Prostate gland (tissue), 2 donors: ENCODE results near the gene ZSWIM5. TPM values are rescaled to one million over a fixed set of nuclear protein-coding genes. Genes with fewer than 3 reads are reported as not detected.

ENCODE experiments used
- DNase-seq: peaks from one replicate; pipeline ENCODE4 v3.0.0-alpha.2; 2019; ENCODE audit warnings: low spot score
- H3K27ac ChIP-seq, 2 donors: fragments of 200-600 bp; sonication (generic); 2 replicates each; pipeline ENCODE4 v1.5.1; 2017 to 2019
- H3K27me3 ChIP-seq: fragments of 200-600 bp; sonication (generic); replicated peaks from 2 replicates; pipeline ENCODE4 v1.5.1; 2019; ENCODE audit not compliant: insufficient read depth
- H3K36me3 ChIP-seq, 2 donors: fragments of 200-600 bp; sonication (generic); 1 replicate in 1 of 2; 2 replicates in 1 of 2; pipeline versions ENCODE4 v1.5.1 to v1.8.1; 2017 to 2019
- H3K4me1 ChIP-seq: fragments of 200-600 bp; sonication (generic); replicated peaks from 2 replicates; pipeline ENCODE4 v1.5.1; 2019
- H3K4me3 ChIP-seq, 2 donors: fragments of 200-600 bp; sonication (generic); 2 replicates each; pipeline ENCODE4 v1.5.1; 2017 to 2019
- H3K9me3 ChIP-seq: fragments of 200-600 bp; sonication (generic); 2 replicates; pipeline ENCODE4 v1.5.1; 2017
- CTCF ChIP-seq, 4 experiments: fragments of 200-600 bp in 2 of 4; fragments of 450-650 bp in 2 of 4; sonication (generic) in 2 of 4; IDR thresholded peaks; 1 replicate in 3 of 4; 2 replicates in 1 of 4; pipeline ENCODE4 v1.5.1; 2016 to 2019; ENCODE audit warnings: antibody characterized with exemption in 4 of 4, mild to moderate bottlenecking in 2 of 4, moderate library complexity in 2 of 4
- POLR2A ChIP-seq: fragments of 450-650 bp; IDR thresholded peaks from one replicate; pipeline ENCODE4 v1.6.1; 2016; ENCODE audit warnings: antibody characterized with exemption, mild to moderate bottlenecking
- POLR2AphosphoS5 ChIP-seq: sonication (generic); formaldehyde crosslinking; IDR thresholded peaks from one replicate; pipeline ENCODE4 v1.6.1; 2017; ENCODE audit warnings: antibody characterized with exemption
- WGBS: methylation state at CpG from one replicate; pipeline ENCODE4 v1.1.5; 2018; 5-methylcytosine and 5-hydroxymethylcytosine counted together
- intact Hi-C: fragments of 100-400 bp; cut with DNase I; formaldehyde crosslinking; loops from one replicate; pipeline ENCODE4 v1.14.2; 2022
- total RNA-seq, 2 donors: library from RNA; depleted of rRNA; stranded (reverse); fragments of >200 nt; gene quantifications; one replicate each; pipeline ENCODE4 v1.1.0, GENCODE V29; 2016

The ZSWIM5 gene
- total RNA-seq, 2 donors from 2014 or later: 7.2 to 18.6 TPM

GRCh38 chr1:45026446-45026845, 180.0 kb downstream of the ZSWIM5 start:
- WGBS: 91% methylated on average over 1 of the region's 1 CpG
- DNase-seq: no peak

GRCh38 chr1:45023663-45024062, 182.7 kb downstream of the ZSWIM5 start:
- TF ChIP-seq POLR2A: no peak
- no peak for TF ChIP-seq POLR2AphosphoS5
- Histone ChIP-seq H3K27ac (no peak overlapping the region), H3K27me3 (no peaks in the 10 kb centered on the region), H3K4me1 (no peaks in the 10 kb centered on the region), H3K4me3 (no peak overlapping the region), H3K36me3 (no peaks in the 10 kb centered on the region), H3K9me3 (no peaks in the 10 kb centered on the region)
- 98% methylated on average over 1 of the region's 1 CpG for WGBS
- no peak for DNase-seq
- intact Hi-C loops: no loop called here

More at GRCh38 chr1:45026446-45026845, 180.0 kb downstream of the ZSWIM5 start:
- TF ChIP-seq CTCF (IDR thresholded peaks at IDR 0.05) (no peak), POLR2AphosphoS5 (no peak), POLR2A (no peak)
- intact Hi-C loops: no loop called here
- H3K36me3 ChIP-seq: no peaks in the 10 kb centered on the region
- no peak overlapping the region for H3K4me3 ChIP-seq
- H3K9me3 ChIP-seq: no peaks in the 10 kb centered on the region
- no peaks in the 10 kb centered on the region for H3K27me3 ChIP-seq
- H3K4me1 ChIP-seq: no peaks in the 10 kb centered on the region
- H3K27ac ChIP-seq: no peak overlapping the region

- no peak overlapping the region for H3K27ac ChIP-seq
- H3K9me3 ChIP-seq: no peaks in the 10 kb centered on the region
- WGBS: 53% methylated on average over 16 of the region's 16 CpGs
- intact Hi-C loops: no loop called here
- H3K27me3 ChIP-seq: no peaks in the 10 kb centered on the region
- DNase-seq: peak; percentile 67
- H3K36me3 ChIP-seq: peaks cover 0 to 4% of the 10 kb centered on the region in 2 donors
- H3K4me1 ChIP-seq: no peaks in the 10 kb centered on the region
- TF ChIP-seq CTCF (IDR thresholded peaks at IDR 0.05) (peak; percentile 60 to 90 (median 74)), POLR2A (no peak), POLR2AphosphoS5 (peak; percentile 34)
- no peak overlapping the region for H3K4me3 ChIP-seq
These were observed 187.7 kb downstream of the ZSWIM5 start for GRCh38 chr1:45018599-45019230.

- 66% methylated on average over 6 of the region's 6 CpGs for WGBS
- Histone ChIP-seq H3K4me1 (no peaks in the 10 kb centered on the region), H3K27ac (no peak overlapping the region), H3K4me3 (no peak overlapping the region), H3K9me3 (no peaks in the 10 kb centered on the region), H3K36me3 (peaks cover 0 to 4% of the 10 kb centered on the region in 2 donors), H3K27me3 (no peaks in the 10 kb centered on the region)
- no peak for DNase-seq
- TF ChIP-seq POLR2AphosphoS5 (no peak), POLR2A (no peak), CTCF (IDR thresholded peaks at IDR 0.05) (no peak)
- intact Hi-C loops: no loop called here
These were observed 189.6 kb downstream of the ZSWIM5 start for GRCh38 chr1:45016767-45017166.

- intact Hi-C loops: no loop called here
- Histone ChIP-seq H3K4me1 (peaks cover 4% of the 10 kb centered on the region), H3K36me3 (peaks cover 0 to 4% of the 10 kb centered on the region in 2 donors), H3K27me3 (no peaks in the 10 kb centered on the region), H3K27ac (no peak overlapping the region), H3K4me3 (no peak overlapping the region), H3K9me3 (no peaks in the 10 kb centered on the region)
- 79% methylated on average over 2 of the region's 2 CpGs for WGBS
- DNase-seq: no peak
- no peak for TF ChIP-seq CTCF (IDR thresholded peaks at IDR 0.05)
- TF ChIP-seq POLR2A: no peak
- TF ChIP-seq POLR2AphosphoS5: no peak
These were observed 190.2 kb downstream of the ZSWIM5 start for GRCh38 chr1:45016090-45016697.
